ENCODE data around the gene POTEE. TPM values are rescaled to one million over a fixed set of nuclear protein-coding genes. Genes with fewer than 3 reads are reported as not detected.

Gene POTEE
- total RNA-seq: under 1 TPM; 0.39 to 0.45 TPM

DNA sequence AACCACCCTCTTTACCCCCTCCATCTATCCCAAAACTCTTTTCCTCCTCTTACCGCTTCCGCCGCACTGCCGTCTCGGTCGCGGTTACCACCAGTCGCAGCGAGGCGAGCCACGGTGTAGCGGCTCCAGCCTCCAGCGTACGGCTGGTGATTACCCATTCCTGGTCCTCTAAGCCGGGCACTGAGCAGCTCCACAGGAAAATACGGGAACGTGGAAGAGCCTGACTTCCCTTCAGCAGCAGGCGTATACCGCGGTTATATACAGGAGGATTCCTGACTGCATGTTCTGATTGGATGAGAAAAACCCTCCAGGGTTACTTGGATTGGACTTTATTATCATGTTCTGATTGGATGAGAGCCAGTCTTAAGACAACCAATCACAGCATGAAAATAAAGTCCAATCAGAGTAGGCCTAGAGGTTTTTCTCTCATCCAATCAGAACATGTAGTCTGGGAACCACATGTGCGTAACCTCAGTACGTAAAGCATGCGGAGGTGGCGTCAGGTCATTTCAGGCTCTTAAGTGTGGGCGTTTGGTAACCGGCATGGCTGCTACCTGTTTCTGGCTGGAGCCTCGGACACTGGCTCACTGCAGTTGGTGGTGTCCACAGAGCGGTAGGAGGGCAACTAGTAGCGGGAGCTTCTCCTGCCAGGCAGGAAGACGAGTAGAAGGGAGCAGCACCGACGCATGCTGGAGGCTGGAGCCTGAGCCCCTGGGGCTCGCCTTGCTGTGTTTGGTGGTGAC is at the start of gene POTEE:
Gene POTEE (plus strand): TSS at position 507 of the 743 bp plus-strand sequence. CDS start 8,867 bp downstream, outside the sequence.

Other genes with a start within 250 kb of the POTEE start
- gene FAM168B, start 116.1 kb upstream of the POTEE start, total RNA-seq: 10 to 100 TPM; 56.7 to 57.0 TPM
- gene PLEKHB2, start 104.2 kb upstream of the POTEE start, total RNA-seq: 10 to 100 TPM; 57.2 to 58.4 TPM
- gene RAB6D, start 154.6 kb downstream of the POTEE start, total RNA-seq: not detected